Upper lobe of left lung (tissue), 6 donors: ENCODE results near the gene MAGEF1. TPM values are rescaled to one million over a fixed set of nuclear protein-coding genes. Genes with fewer than 3 reads are reported as not detected.

ENCODE experiments used
- ATAC-seq, 2 donors: fragments of 200-7000 bp; cut with Tn5 transposase; one replicate each; pipeline ENCODE4 v1.9.1; 2022; ENCODE audit warnings: mild to moderate bottlenecking in 2 of 2, moderate library complexity in 2 of 2; ENCODE audit not compliant: low FRiP score in 2 of 2
- DNase-seq, 2 donors: peaks; one replicate each; pipeline ENCODE4 v3.0.0-alpha.2; 2019 to 2020
- H3K27ac ChIP-seq, 4 donors: fragments of 200-600 bp; sonication (generic); one replicate each; pipeline ENCODE4 v1.5.1; 2016 to 2019
- H3K27me3 ChIP-seq, 4 donors: fragments of 200-600 bp; sonication (generic); one replicate each; pipeline ENCODE4 v1.5.1; 2017 to 2019
- H3K36me3 ChIP-seq, 4 donors: fragments of 200-600 bp; sonication (generic); one replicate each; pipeline ENCODE4 v1.5.1; 2016 to 2019
- H3K4me1 ChIP-seq, 4 donors: fragments of 200-600 bp; sonication (generic); one replicate each; pipeline ENCODE4 v1.5.1; 2018 to 2019
- H3K4me3 ChIP-seq, 4 donors: fragments of 200-600 bp; sonication (generic); one replicate each; pipeline ENCODE4 v1.5.1; 2017 to 2019; ENCODE audit warnings: mild to moderate bottlenecking in 2 of 4, moderate library complexity in 1 of 4
- H3K9me3 ChIP-seq, 4 donors: fragments of 200-600 bp; sonication (generic); one replicate each; pipeline ENCODE4 v1.5.1; 2018 to 2019
- EP300 ChIP-seq, 4 donors: sonication (generic); formaldehyde crosslinking; IDR thresholded peaks; one replicate each; pipeline ENCODE4 v1.5.1; 2017; ENCODE audit warnings: antibody characterized with exemption in 4 of 4, control low read depth in 2 of 4
- POLR2A ChIP-seq, 4 donors: fragments of 450-650 bp; IDR thresholded peaks; one replicate each; pipeline ENCODE4 v1.5.1; 2016 to 2017; ENCODE audit warnings: antibody characterized with exemption in 4 of 4, mild to moderate bottlenecking in 2 of 4
- POLR2AphosphoS5 ChIP-seq, 2 donors: sonication (generic); formaldehyde crosslinking; IDR thresholded peaks; one replicate each; pipeline ENCODE4 v1.5.1; 2017; ENCODE audit warnings: antibody characterized with exemption in 2 of 2
- WGBS, 2 donors: methylation state at CpG; one replicate each; pipeline ENCODE4 v1.1.5; 2017 to 2018; 5-methylcytosine and 5-hydroxymethylcytosine counted together
- total RNA-seq, 6 donors: library from RNA; depleted of rRNA in 4 of 6; stranded (reverse); fragments of >200 nt in 4 of 6; gene quantifications; one replicate each; pipeline versions ENCODE4 v1.1.0 to v1.2.1, GENCODE V29; 2016 to 2021
- TF ChIP-seq, protein P1 (sequence below), 6 experiments: fragments of 450-650 bp in 4 of 6; fragments of 200-600 bp in 2 of 6; sonication (generic) in 2 of 6; IDR thresholded peaks; one replicate each; pipeline ENCODE4 v1.5.1; 2016 to 2019; ENCODE audit warnings: antibody characterized with exemption in 6 of 6
- donor health status: DM: no; HTN: no; CAD: no; lungs with moderate emphysema.
- donor health status: DM: no; HTN: yes; CAD: no; lungs with severe emphysema.

The MAGEF1 gene
- total RNA-seq, 6 donors from 2014 or later, result 13.6 to 52.4 (median 35.7) TPM

DNA sequence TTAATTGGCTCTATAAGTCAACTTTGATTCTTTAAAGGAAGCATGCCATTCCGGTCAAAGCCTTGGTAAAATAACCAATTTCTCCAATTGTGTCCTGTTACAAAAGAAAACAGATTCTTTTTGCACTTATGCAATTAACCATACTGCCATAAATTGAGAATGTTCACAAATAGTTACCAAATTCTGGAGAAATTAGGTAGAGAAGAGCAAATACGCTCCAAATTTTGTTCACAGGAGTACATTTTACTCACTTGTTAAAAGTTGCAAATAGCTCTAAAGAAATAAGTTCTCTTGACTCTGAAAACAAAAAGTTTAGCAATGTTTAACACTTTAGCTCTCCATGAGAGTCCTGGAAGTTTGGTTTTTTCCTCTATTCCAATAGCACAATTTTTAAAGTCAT is 11.1 kb downstream of the MAGEF1 start:
- no peak overlapping the region for H3K4me3 ChIP-seq
- no peaks in the 10 kb centered on the region for H3K9me3 ChIP-seq
- no peaks in the 10 kb centered on the region for H3K36me3 ChIP-seq
- peaks cover 0 to 10% (median 6%) of the 10 kb centered on the region in 4 donors for H3K4me1 ChIP-seq
- no peak overlapping the region for H3K27ac ChIP-seq
- TF ChIP-seq EP300 (IDR thresholded peaks at IDR 0.05) (no peak), POLR2A (IDR thresholded peaks at IDR 0.05) (no peak), POLR2AphosphoS5 (IDR thresholded peaks at IDR 0.05) (no peak)
- TF ChIP-seq, protein P1, sequence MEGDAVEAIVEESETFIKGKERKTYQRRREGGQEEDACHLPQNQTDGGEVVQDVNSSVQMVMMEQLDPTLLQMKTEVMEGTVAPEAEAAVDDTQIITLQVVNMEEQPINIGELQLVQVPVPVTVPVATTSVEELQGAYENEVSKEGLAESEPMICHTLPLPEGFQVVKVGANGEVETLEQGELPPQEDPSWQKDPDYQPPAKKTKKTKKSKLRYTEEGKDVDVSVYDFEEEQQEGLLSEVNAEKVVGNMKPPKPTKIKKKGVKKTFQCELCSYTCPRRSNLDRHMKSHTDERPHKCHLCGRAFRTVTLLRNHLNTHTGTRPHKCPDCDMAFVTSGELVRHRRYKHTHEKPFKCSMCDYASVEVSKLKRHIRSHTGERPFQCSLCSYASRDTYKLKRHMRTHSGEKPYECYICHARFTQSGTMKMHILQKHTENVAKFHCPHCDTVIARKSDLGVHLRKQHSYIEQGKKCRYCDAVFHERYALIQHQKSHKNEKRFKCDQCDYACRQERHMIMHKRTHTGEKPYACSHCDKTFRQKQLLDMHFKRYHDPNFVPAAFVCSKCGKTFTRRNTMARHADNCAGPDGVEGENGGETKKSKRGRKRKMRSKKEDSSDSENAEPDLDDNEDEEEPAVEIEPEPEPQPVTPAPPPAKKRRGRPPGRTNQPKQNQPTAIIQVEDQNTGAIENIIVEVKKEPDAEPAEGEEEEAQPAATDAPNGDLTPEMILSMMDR (IDR thresholded peaks at IDR 0.05), result no peak
- WGBS, 2 donors, result 95 to 99% methylated on average over 2 of the region's 2 CpGs
- no peak for DNase-seq
- no peaks in the 10 kb centered on the region for H3K27me3 ChIP-seq
- no peak for ATAC-seq

DNA sequence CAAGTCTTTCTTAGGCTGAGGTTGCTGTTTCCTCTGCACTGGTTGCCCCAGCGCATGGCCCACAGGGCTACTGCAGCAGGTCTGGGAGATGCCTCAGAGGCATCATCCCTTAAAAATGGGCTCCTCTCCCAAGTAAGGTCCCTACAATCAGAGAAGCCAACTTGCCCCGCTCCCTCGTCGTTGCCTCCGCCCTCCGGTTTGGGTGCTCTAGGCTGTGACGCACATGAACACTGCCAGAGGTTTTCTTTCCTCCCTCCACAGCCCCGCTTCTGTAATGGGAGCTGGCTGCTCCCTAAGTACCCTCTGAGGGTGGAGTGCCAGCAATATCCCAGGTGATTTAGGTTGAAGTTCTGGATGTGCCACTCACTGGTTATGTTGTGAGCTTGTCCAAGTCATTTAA is 14.0 kb downstream of the MAGEF1 start:
- Histone ChIP-seq H3K4me3 (no peak overlapping the region), H3K9me3 (no peaks in the 10 kb centered on the region), H3K27me3 (no peaks in the 10 kb centered on the region), H3K27ac (no peak overlapping the region), H3K36me3 (no peaks in the 10 kb centered on the region), H3K4me1 (peaks cover 0 to 10% (median 6%) of the 10 kb centered on the region in 4 donors)
- TF ChIP-seq POLR2AphosphoS5 (IDR thresholded peaks at IDR 0.05), result no peak
- TF ChIP-seq, protein P1 (IDR thresholded peaks at IDR 0.05), result no peak
- no peak for TF ChIP-seq EP300 (IDR thresholded peaks at IDR 0.05)
- no peak for TF ChIP-seq POLR2A (IDR thresholded peaks at IDR 0.05)
- ATAC-seq, result no peak
- WGBS, 2 donors, result 97 to 98% methylated on average over 8 of the region's 8 CpGs
- peak in 1 of 2 donors; percentile 38 for DNase-seq

DNA sequence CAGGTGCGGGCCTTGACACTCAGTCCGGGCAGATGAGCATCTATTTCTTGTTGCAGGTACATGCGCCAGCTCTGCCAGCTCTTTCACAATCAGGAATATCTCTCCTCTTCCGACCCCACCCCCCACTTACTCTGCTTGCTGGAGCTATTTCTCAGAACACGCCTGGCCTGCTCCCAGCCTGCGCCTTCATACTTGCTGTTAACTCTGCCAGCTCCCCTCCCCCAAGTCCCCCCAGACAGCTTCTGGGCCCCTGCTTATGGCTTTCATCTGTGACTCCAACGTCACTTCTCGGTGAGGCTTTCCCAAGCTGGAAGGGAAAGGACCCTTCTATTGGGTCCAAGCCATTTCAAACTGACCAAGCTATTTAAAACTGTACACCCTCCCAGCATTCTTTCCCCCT is 15.2 kb downstream of the MAGEF1 start:
- no peaks in the 10 kb centered on the region for H3K36me3 ChIP-seq
- no peaks in the 10 kb centered on the region for H3K27me3 ChIP-seq
- no peaks in the 10 kb centered on the region for H3K9me3 ChIP-seq
- no peak for TF ChIP-seq POLR2AphosphoS5 (IDR thresholded peaks at IDR 0.05)
- TF ChIP-seq POLR2A (IDR thresholded peaks at IDR 0.05), result no peak
- TF ChIP-seq, protein P1 (IDR thresholded peaks at IDR 0.05), result no peak
- no peak for TF ChIP-seq EP300 (IDR thresholded peaks at IDR 0.05)
- no peak overlapping the region for H3K4me3 ChIP-seq
- H3K4me1 ChIP-seq, result peaks cover 2 to 14% (median 12%) of the 10 kb centered on the region in 4 donors
- DNase-seq (peak in 1 of 2 donors; percentile 79), ATAC-seq (no peak)
- no peak overlapping the region for H3K27ac ChIP-seq
- whole genome bisulfite sequencing, 2 donors, result 57 to 58% methylated on average over 8 of the region's 8 CpGs

DNA sequence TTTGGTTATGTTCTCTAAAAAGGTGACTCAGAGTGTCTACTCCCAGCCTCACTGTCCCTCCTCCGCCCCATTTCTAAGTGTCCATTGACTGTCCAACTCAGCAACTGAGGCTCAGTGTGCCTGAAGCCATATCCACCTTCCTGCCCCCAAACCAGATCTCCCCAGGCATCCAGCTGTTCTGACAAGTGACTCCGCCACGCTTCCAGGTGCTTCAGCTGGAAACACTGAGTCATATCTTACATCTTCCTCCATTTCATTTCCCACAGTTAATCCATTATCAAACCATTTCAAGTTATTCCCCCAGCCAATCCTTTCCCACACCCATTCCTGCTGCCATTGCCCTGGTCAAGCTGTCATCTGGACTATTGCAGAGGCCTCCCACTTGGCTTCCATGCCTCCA is 17.1 kb downstream of the MAGEF1 start:
- Histone ChIP-seq H3K4me1 (peaks cover 2 to 23% (median 15%) of the 10 kb centered on the region in 4 donors), H3K9me3 (no peaks in the 10 kb centered on the region), H3K27me3 (no peaks in the 10 kb centered on the region), H3K27ac (no peak overlapping the region), H3K36me3 (no peaks in the 10 kb centered on the region), H3K4me3 (no peak overlapping the region)
- 67 to 75% methylated on average over 3 of the region's 3 CpGs for WGBS, 2 donors
- ATAC-seq (no peak), DNase-seq (no peak)
- TF ChIP-seq POLR2A (IDR thresholded peaks at IDR 0.05) (no peak), POLR2AphosphoS5 (IDR thresholded peaks at IDR 0.05) (no peak), EP300 (IDR thresholded peaks at IDR 0.05) (no peak)
- TF ChIP-seq, protein P1 (IDR thresholded peaks at IDR 0.05), result no peak

DNA sequence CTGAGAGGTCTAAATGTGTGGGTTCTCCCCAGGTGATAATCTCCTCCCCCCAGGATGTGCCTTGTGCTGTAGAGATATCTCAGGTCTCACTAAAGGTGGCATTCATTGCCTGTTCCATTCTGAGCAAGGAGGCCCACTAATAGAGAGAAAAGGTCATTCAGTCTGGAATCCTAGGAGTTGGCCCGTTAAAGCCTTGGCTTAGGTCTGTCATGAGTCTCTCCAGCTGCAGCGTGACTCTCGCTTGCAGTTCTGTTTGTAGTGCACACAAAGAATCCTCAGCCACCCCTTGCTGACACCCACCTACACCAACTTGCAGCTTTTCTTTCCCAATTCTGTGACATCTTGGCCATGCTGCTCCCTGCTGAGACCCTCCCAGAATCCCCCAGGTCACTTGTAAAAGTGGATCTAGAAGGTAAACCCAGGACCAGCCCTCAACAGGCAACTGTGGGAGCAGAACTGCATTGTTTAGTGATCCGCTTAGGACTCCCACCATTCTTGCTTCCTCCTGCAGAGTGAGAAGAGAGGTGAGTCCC is 17.7 kb downstream of the MAGEF1 start:
- TF ChIP-seq EP300 (IDR thresholded peaks at IDR 0.05) (no peak), POLR2A (IDR thresholded peaks at IDR 0.05) (no peak), POLR2AphosphoS5 (IDR thresholded peaks at IDR 0.05) (no peak)
- TF ChIP-seq, protein P1 (IDR thresholded peaks at IDR 0.05), result no peak
- Histone ChIP-seq H3K4me1 (peaks cover 2 to 26% (median 15%) of the 10 kb centered on the region in 4 donors), H3K9me3 (no peaks in the 10 kb centered on the region), H3K36me3 (no peaks in the 10 kb centered on the region), H3K27ac (no peak overlapping the region), H3K4me3 (no peak overlapping the region), H3K27me3 (no peaks in the 10 kb centered on the region)
- ATAC-seq (no peak), DNase-seq (no peak)
- WGBS, 2 donors, result 77 to 87% methylated on average over 4 of the region's 4 CpGs
